ENCODE data around the gene CD3G. TPM values are rescaled to one million over a fixed set of nuclear protein-coding genes. Genes with fewer than 3 reads are reported as not detected.

The CD3G gene
- total and polyA plus RNA-seq, 10 donors, result 1.4 to 30.5 (median 17.3) TPM

DNA sequence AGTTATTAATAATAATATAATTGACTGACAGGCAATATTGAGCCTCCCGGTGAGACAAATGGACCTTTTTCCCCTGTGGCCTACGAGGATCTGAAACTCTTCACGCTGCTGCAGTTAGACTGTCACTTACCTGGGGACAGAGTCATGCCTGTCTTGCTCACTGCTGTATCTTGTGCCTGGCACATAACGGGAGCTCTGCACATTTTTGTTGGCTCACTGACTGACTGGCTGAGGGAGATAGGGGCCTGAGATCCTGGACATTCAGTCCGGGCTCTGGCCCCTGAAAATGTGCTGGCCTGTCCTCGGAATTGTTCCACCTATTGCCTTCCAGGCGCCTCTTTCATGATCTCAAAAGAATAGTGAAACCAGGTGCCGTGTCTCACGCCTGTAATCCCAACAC, 896 bp upstream of the CD3G start:
- Histone ChIP-seq H3K4me3 (peak overlapping the region in 3 of 8 donors; percentile 39 to 67 (median 40)), H3K36me3 (no peaks in the 10 kb centered on the region), H3K9me3 (no peaks in the 10 kb centered on the region), H3K27ac (peak overlapping the region; percentile 1 to 89 (median 66)), H3K27me3 (replicated peaks in 1 of 7) (peaks cover 0 to 14% (median 0%) of the 10 kb centered on the region in 7 donors), H3K4me1 (peaks cover 0 to 36% (median 6%) of the 10 kb centered on the region in 6 donors)
- 48 to 79% (median 69%) methylated on average over 8 to 9 of the region's 9 CpGs for WGBS, 5 donors
- no peak for DNase-seq
- intact Hi-C loops (cut with DNase I; ENCODE audit: low total_unique reads), result no loop called here
- TF ChIP-seq POLR2A (IDR thresholded peaks at IDR 0.05), result no peak
- no peak for TF ChIP-seq POLR2AphosphoS5 (IDR thresholded peaks at IDR 0.05)
- TF ChIP-seq, protein P1, sequence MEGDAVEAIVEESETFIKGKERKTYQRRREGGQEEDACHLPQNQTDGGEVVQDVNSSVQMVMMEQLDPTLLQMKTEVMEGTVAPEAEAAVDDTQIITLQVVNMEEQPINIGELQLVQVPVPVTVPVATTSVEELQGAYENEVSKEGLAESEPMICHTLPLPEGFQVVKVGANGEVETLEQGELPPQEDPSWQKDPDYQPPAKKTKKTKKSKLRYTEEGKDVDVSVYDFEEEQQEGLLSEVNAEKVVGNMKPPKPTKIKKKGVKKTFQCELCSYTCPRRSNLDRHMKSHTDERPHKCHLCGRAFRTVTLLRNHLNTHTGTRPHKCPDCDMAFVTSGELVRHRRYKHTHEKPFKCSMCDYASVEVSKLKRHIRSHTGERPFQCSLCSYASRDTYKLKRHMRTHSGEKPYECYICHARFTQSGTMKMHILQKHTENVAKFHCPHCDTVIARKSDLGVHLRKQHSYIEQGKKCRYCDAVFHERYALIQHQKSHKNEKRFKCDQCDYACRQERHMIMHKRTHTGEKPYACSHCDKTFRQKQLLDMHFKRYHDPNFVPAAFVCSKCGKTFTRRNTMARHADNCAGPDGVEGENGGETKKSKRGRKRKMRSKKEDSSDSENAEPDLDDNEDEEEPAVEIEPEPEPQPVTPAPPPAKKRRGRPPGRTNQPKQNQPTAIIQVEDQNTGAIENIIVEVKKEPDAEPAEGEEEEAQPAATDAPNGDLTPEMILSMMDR (IDR thresholded peaks at IDR 0.05 in 8 of 11, conservative IDR thresholded peaks at IDR 0.05 in 3 of 11), result no peak

- peaks cover 0 to 3% (median 0%) of the 10 kb centered on the region in 7 donors for H3K27me3 ChIP-seq (replicated peaks in 1 of 7)
- WGBS, 5 donors, result 75 to 85% (median 79%) methylated on average over 6 of the region's 6 CpGs
- no peak for DNase-seq
- TF ChIP-seq POLR2AphosphoS5 (IDR thresholded peaks at IDR 0.05), result no peak
- TF ChIP-seq, protein P1 (IDR thresholded peaks at IDR 0.05 in 8 of 11, conservative IDR thresholded peaks at IDR 0.05 in 3 of 11), result no peak
- H3K4me1 ChIP-seq, result peaks cover 0 to 25% (median 0%) of the 10 kb centered on the region in 6 donors
- intact Hi-C loops (cut with DNase I; ENCODE audit: low total_unique reads), result loop anchor here (5.0 kb wide), 1 partner anchor 147 kb away; no protein-coding TSS in a partner anchor
- peaks cover 0 to 32% (median 0%) of the 10 kb centered on the region in 6 donors for H3K36me3 ChIP-seq
- no peak overlapping the region for H3K4me3 ChIP-seq
- H3K9me3 ChIP-seq, result no peaks in the 10 kb centered on the region
- H3K27ac ChIP-seq, result no peak overlapping the region
These were observed 5.3 kb downstream of the CD3G start for GRCh38 chr11:118349475-118349874.

DNA sequence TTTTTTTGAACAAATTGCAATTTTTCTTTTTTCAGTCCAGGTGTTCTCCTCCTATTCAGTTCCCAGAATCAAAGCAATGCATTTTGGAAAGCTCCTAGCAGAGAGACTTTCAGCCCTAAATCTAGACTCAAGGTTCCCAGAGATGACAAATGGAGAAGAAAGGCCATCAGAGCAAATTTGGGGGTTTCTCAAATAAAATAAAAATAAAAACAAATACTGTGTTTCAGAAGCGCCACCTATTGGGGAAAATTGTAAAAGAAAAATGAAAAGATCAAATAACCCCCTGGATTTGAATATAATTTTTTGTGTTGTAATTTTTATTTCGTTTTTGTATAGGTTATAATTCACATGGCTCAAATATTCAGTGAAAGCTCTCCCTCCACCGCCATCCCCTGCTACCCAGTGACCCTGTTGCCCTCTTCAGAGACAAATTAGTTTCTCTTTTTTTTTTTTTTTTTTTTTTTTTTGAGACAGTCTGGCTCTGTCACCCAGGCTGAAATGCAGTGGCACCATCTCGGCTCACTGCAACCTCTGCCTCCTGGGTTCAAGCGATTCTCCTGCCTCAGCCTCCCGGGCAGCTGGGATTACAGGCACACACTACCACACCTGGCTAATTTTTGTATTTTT, 9.1 kb downstream of the CD3G start:
- no peak for DNase-seq
- Histone ChIP-seq H3K27me3 (replicated peaks in 1 of 7) (no peaks in the 10 kb centered on the region), H3K27ac (no peak overlapping the region), H3K4me3 (no peak overlapping the region), H3K36me3 (peaks cover 0 to 33% (median 0%) of the 10 kb centered on the region in 6 donors), H3K9me3 (no peaks in the 10 kb centered on the region), H3K4me1 (peaks cover 0 to 10% (median 0%) of the 10 kb centered on the region in 6 donors)
- TF ChIP-seq POLR2AphosphoS5 (IDR thresholded peaks at IDR 0.05) (no peak), POLR2A (IDR thresholded peaks at IDR 0.05) (no peak)
- TF ChIP-seq, protein P1 (IDR thresholded peaks at IDR 0.05 in 8 of 11, conservative IDR thresholded peaks at IDR 0.05 in 3 of 11), result peak; percentile 11 to 65 (median 47)
- 13 to 19% (median 15%) methylated on average over 6 of the region's 6 CpGs for WGBS, 5 donors
- intact Hi-C loops (cut with DNase I; ENCODE audit: low total_unique reads), result loop anchor here (5.0 kb wide), 1 partner anchor 56 kb away; no protein-coding TSS in a partner anchor

DNA sequence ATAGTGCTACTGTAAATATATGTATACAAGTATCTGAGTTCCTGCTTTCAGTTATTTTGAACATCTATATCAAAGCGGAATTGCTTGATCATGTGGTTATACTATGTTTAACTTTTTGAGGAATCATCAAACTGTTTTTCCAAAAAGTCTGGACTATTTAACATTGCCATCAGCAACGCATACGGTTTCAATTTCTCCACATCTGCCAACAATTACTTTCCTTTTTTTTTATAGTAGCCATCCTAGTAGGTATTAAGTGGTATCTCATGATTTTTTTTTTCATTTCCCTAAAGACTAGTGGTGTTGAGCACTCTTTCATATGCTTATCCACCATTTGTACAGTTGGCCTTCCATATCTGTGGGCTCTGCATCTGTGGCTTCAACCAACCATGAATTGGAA, 13.9 kb downstream of the CD3G start:
- Histone ChIP-seq H3K27me3 (replicated peaks in 1 of 7) (no peaks in the 10 kb centered on the region), H3K4me3 (no peak overlapping the region), H3K27ac (no peak overlapping the region), H3K4me1 (peaks cover 20 to 46% (median 36%) of the 10 kb centered on the region in 6 donors), H3K9me3 (no peaks in the 10 kb centered on the region), H3K36me3 (peaks cover 0 to 24% (median 4%) of the 10 kb centered on the region in 6 donors)
- no peak for DNase-seq
- WGBS, 5 donors, result 56 to 91% (median 79%) methylated on average over 3 of the region's 3 CpGs
- intact Hi-C loops (cut with DNase I; ENCODE audit: low total_unique reads), result no loop called here
- TF ChIP-seq, protein P1 (IDR thresholded peaks at IDR 0.05 in 8 of 11, conservative IDR thresholded peaks at IDR 0.05 in 3 of 11), result no peak
- TF ChIP-seq POLR2AphosphoS5 (IDR thresholded peaks at IDR 0.05) (no peak), POLR2A (IDR thresholded peaks at IDR 0.05) (no peak)

All from spleen (tissue), 11 donors.